ENCODE measurements around the gene LRRK1. TPM values are rescaled to one million over a fixed set of nuclear protein-coding genes. Genes with fewer than 3 reads are reported as not detected.

Gene LRRK1
- polyA plus RNA-seq, 1 of the 3 experiments (the other 2 are of a cell fraction) = 6.9 TPM

GRCh38 chr15:101066501-101067408 is 147.6 kb downstream of the LRRK1 start:
- no peak overlapping the region for H3K4me2 ChIP-seq
- H3K9ac ChIP-seq = no peak overlapping the region
- H3K36me3 ChIP-seq (replicated peaks in 1 of 2; ENCODE audit: control insufficient read depth in 1 of 2, insufficient read depth in 2 of 2, low read length in 1 of 2) = peaks cover 0 to 11% of the 10 kb centered on the region in 2 experiments
- no peak overlapping the region for H2AFZ ChIP-seq (ENCODE audit: low read depth)
- no peaks in the 10 kb centered on the region for H3K79me2 ChIP-seq (ENCODE audit: insufficient read depth)
- 93% methylated on average over 20 of the region's 26 CpGs for WGBS (ENCODE audit: low lambda C conversion rate)
- H3K9me3 ChIP-seq = no peaks in the 10 kb centered on the region
- no peak for TF ChIP-seq FOXJ3 (CRISPR knock-in tag; IDR thresholded peaks at IDR 0.05)
- TF ChIP-seq MEF2A (IDR thresholded peaks at IDR 0.05; ENCODE audit: borderline replicate concordance, low read depth) = no peak
- no peak for DNase-seq
- ChIA-PET CTCF (interaction anchor here (1.8 to 3.0 kb wide), 3 partner anchors 22 to 191 kb away, joined by 4 to 11 read pairs (median 8); no protein-coding TSS in a partner anchor), POLR2A (no interaction called here)
- H3K9me2 ChIP-seq = no peaks in the 10 kb centered on the region
- peaks cover 5% of the 10 kb centered on the region for H3F3A ChIP-seq (replicated peaks; ENCODE audit: insufficient read depth)
- no peaks in the 10 kb centered on the region for H4K20me1 ChIP-seq (ENCODE audit: insufficient read depth)
- H3K27ac ChIP-seq (ENCODE audit: low read depth in 2 of 2, low read length in 1 of 2) = no peak overlapping the region
- H3K4me3 ChIP-seq (ENCODE audit: low read depth in 2 of 2, low read length in 1 of 2) = no peak overlapping the region
- no peaks in the 10 kb centered on the region for H3K27me3 ChIP-seq (ENCODE audit: insufficient read depth)
- H3K4me1 ChIP-seq (ENCODE audit: control insufficient read depth in 1 of 2, insufficient read depth in 2 of 2, low read depth in 1 of 2, low read length in 1 of 2) = peaks cover 12 to 31% of the 10 kb centered on the region in 2 experiments; a peak in 3 of 4 replicates

GRCh38 chr15:101067660-101068522 is 148.7 kb downstream of the LRRK1 start:
- WGBS (ENCODE audit: low lambda C conversion rate) = 94% methylated on average over 9 of the region's 14 CpGs
- DNase-seq = no peak
- no peak for TF ChIP-seq MXI1 (IDR thresholded peaks at IDR 0.05; ENCODE audit: low read depth, low read length)
- TF ChIP-seq FOSL2 (IDR thresholded peaks at IDR 0.05; ENCODE audit: borderline replicate concordance, low read depth) = no peak
- TF ChIP-seq GATA2 (CRISPR knock-in tag; IDR thresholded peaks at IDR 0.05) = no peak
- TF ChIP-seq FOXM1 (IDR thresholded peaks at IDR 0.05; ENCODE audit: low read depth) = no peak
- no peak for TF ChIP-seq NFIC (IDR thresholded peaks at IDR 0.05; ENCODE audit: borderline replicate concordance)
- no peak for TF ChIP-seq ELF1 (IDR thresholded peaks at IDR 0.05)
- no peak for TF ChIP-seq RXRA (IDR thresholded peaks at IDR 0.05; ENCODE audit: borderline replicate concordance, low read depth)
- TF ChIP-seq POLR2AphosphoS5 (IDR thresholded peaks at IDR 0.05; ENCODE audit: low read depth, low read length) = no peak
- TF ChIP-seq USF1 (IDR thresholded peaks at IDR 0.05; ENCODE audit: borderline replicate concordance, low read depth) = no peak
- no peak for TF ChIP-seq RCOR1 (IDR thresholded peaks at IDR 0.05; ENCODE audit: low read length)
- no peak for TF ChIP-seq IRF3 (IDR thresholded peaks at IDR 0.05; ENCODE audit: low read depth, low read length)
- no peak for TF ChIP-seq JUND (IDR thresholded peaks at IDR 0.05)
- no peak for TF ChIP-seq ZBTB33 (IDR thresholded peaks at IDR 0.05; ENCODE audit: borderline replicate concordance, low read depth)
- no peak for TF ChIP-seq USF2 (IDR thresholded peaks at IDR 0.05; ENCODE audit: borderline replicate concordance, low read depth, low read length)
- TF ChIP-seq SMC3 (IDR thresholded peaks at IDR 0.05; ENCODE audit: low read depth, low read length) = no peak
- TF ChIP-seq EP300 (IDR thresholded peaks at IDR 0.05; ENCODE audit: borderline replicate concordance in 1 of 2, low read depth in 1 of 2, low read length in 1 of 2) = no peak
- no peak for TF ChIP-seq MAX (IDR thresholded peaks at IDR 0.05; ENCODE audit: low read depth)

More at GRCh38 chr15:101067660-101068522, 148.7 kb downstream of the LRRK1 start:
- Histone ChIP-seq H3F3A (replicated peaks; ENCODE audit: insufficient read depth) (peaks cover 5% of the 10 kb centered on the region), H3K9me2 (no peaks in the 10 kb centered on the region), H3K27me3 (ENCODE audit: insufficient read depth) (no peaks in the 10 kb centered on the region), H3K36me3 (replicated peaks in 1 of 2; ENCODE audit: control insufficient read depth in 1 of 2, insufficient read depth in 2 of 2, low read length in 1 of 2) (peaks cover 0 to 4% of the 10 kb centered on the region in 2 experiments), H3K9ac (no peak overlapping the region), H3K27ac (ENCODE audit: low read depth in 2 of 2, low read length in 1 of 2) (no peak overlapping the region; a peak in 1 of 4 replicates), H3K4me3 (ENCODE audit: low read depth in 2 of 2, low read length in 1 of 2) (no peak overlapping the region), H3K9me3 (no peaks in the 10 kb centered on the region), H2AFZ (ENCODE audit: low read depth) (no peak overlapping the region), H3K4me2 (no peak overlapping the region), H3K79me2 (ENCODE audit: insufficient read depth) (no peaks in the 10 kb centered on the region), H3K4me1 (ENCODE audit: control insufficient read depth in 1 of 2, insufficient read depth in 2 of 2, low read depth in 1 of 2, low read length in 1 of 2) (peaks cover 12 to 31% of the 10 kb centered on the region in 2 experiments; a peak in 3 of 4 replicates), H4K20me1 (ENCODE audit: insufficient read depth) (no peaks in the 10 kb centered on the region)
- CTCF ChIA-PET = interaction anchor here (1.0 to 3.0 kb wide), 5 partner anchors 25 to 190 kb away, joined by 3 to 11 read pairs (median 3); partner anchors contain the start of gene CHSY1
- POLR2A ChIA-PET = no interaction called here
